CD4-positive, alpha-beta T cell (primary cell): ENCODE results near the gene LACTB. TPM values are rescaled to one million over a fixed set of nuclear protein-coding genes. Genes with fewer than 3 reads are reported as not detected.

Source experiments
- ATAC-seq: fragments of 200-7000 bp; cut with Tn5 transposase; one replicate; pipeline ENCODE4 v1.10.0; 2022; ENCODE audit warnings: mild to moderate bottlenecking; ENCODE audit not compliant: poor library complexity
- CTCF ChIA-PET: fragments of 350-600 bp; sonication (Branson Sonifier 250); formaldehyde crosslinking; loops from one replicate; lab custom pipeline; 2021; ENCODE audit warnings: antibody characterized with exemption, inconsistent platforms; lab: Charles Lee
- POLR2A ChIA-PET: fragments of 350-600 bp; sonication (Branson Sonifier 250); formaldehyde crosslinking; loops from one replicate; lab custom pipeline; 2021; ENCODE audit warnings: antibody characterized with exemption, inconsistent platforms; lab: Charles Lee
- DNase-seq, 14 experiments: peaks; one replicate each; pipeline ENCODE4 v3.0.0-alpha.2; 2013 to 2020; ENCODE audit warnings: mixed read lengths in 2 of 14
- H3K27ac ChIP-seq, 2 donors: one replicate each; pipeline versions ENCODE4 v1.5.1 to v1.7.0; 2013; ENCODE audit warnings: low read length in 2 of 2, low read depth in 1 of 2, mild to moderate bottlenecking in 1 of 2
- H3K27me3 ChIP-seq, 2 experiments: 1 replicate in 1 of 2; 2 replicates in 1 of 2; pipeline versions ENCODE4 v1.6.1 to v1.7.0; 2013; ENCODE audit warnings: low read length in 2 of 2, control low read depth in 1 of 2, mild to moderate bottlenecking in 1 of 2, moderate library complexity in 1 of 2; ENCODE audit not compliant: insufficient read depth in 2 of 2, control insufficient read depth in 1 of 2
- H3K36me3 ChIP-seq: one replicate; pipeline ENCODE4 v1.6.1; 2013; ENCODE audit warnings: low read length, control low read depth; ENCODE audit not compliant: insufficient read depth
- H3K4me1 ChIP-seq: one replicate; pipeline ENCODE4 v1.6.1; 2013; ENCODE audit warnings: low read length, control low read depth; ENCODE audit not compliant: insufficient read depth
- H3K4me3 ChIP-seq: one replicate; pipeline ENCODE4 v1.5.1; 2013; ENCODE audit warnings: mild to moderate bottlenecking, low read length, moderate library complexity
- H3K9me3 ChIP-seq, 2 experiments: 1 replicate in 1 of 2; 2 replicates in 1 of 2; pipeline versions ENCODE4 v1.6.1 to v1.7.0; 2013; ENCODE audit warnings: low read length in 2 of 2, mild to moderate bottlenecking in 2 of 2, control low read depth in 1 of 2, moderate library complexity in 1 of 2; ENCODE audit not compliant: control insufficient read depth in 1 of 2, insufficient read depth in 1 of 2
- H3K27ac Mint-ChIP-seq: one replicate; pipeline ENCODE4 v1.8.0; 2020; ENCODE audit warnings: mixed read lengths
- H3K27me3 Mint-ChIP-seq: one replicate; pipeline ENCODE4 v1.8.0; 2021; ENCODE audit warnings: mixed read lengths
- H3K36me3 Mint-ChIP-seq: one replicate; pipeline ENCODE4 v1.8.0; 2021; ENCODE audit warnings: low read depth, mixed read lengths
- H3K4me1 Mint-ChIP-seq: one replicate; pipeline ENCODE4 v1.8.0; 2021; ENCODE audit warnings: low read depth, mixed read lengths
- H3K4me3 Mint-ChIP-seq: one replicate; pipeline ENCODE4 v1.8.0; 2020; ENCODE audit warnings: mild to moderate bottlenecking, mixed read lengths
- H3K9me3 Mint-ChIP-seq: one replicate; pipeline ENCODE4 v1.8.0; 2020; ENCODE audit warnings: mixed read lengths
- intact Hi-C, 2 experiments: fragments of 100-400 bp; cut with DNase I in 1 of 2; cut with micrococcal nuclease in 1 of 2; formaldehyde crosslinking; loops; one replicate each; pipeline versions ENCODE4 v1.15.1 to v1.9.0; 2023 to 2025; cut with DNase I, micrococcal nuclease
- polyA plus RNA-seq, 2 donors: library from polyadenylated mRNA; unstranded; fragments of 120-200 nt; gene quantifications; one replicate each; pipeline ENCODE4 v1.2.1, GENCODE V29; 2013
- total RNA-seq, 174 experiments: library from RNA in 2 of 174; stranded (reverse) in 2 of 174; gene quantifications; one replicate each; pipeline ENCODE4 v1.2.3 and lab custom pipeline; 2021 to 2026
- TF ChIP-seq, protein P1 (sequence below): fragments of 200-600 bp; IDR thresholded peaks from one replicate; pipeline ENCODE4 v1.8.0; 2022; ENCODE audit warnings: antibody characterized with exemption, mild to moderate bottlenecking

LACTB gene, protein sequence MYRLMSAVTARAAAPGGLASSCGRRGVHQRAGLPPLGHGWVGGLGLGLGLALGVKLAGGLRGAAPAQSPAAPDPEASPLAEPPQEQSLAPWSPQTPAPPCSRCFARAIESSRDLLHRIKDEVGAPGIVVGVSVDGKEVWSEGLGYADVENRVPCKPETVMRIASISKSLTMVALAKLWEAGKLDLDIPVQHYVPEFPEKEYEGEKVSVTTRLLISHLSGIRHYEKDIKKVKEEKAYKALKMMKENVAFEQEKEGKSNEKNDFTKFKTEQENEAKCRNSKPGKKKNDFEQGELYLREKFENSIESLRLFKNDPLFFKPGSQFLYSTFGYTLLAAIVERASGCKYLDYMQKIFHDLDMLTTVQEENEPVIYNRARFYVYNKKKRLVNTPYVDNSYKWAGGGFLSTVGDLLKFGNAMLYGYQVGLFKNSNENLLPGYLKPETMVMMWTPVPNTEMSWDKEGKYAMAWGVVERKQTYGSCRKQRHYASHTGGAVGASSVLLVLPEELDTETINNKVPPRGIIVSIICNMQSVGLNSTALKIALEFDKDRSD
- total RNA-seq (1 to 10 TPM; 6.9 to 7.0 TPM), total RNA-seq (lab: John Stamatoyannopoulos, UW) (9.6 to 47.7 (median 27.4) reads per million in 172 experiments)
- 13.3 TPM for polyA plus RNA-seq (2013, experiment 1 of 2)
- polyA plus RNA-seq (2013, experiment 2 of 2), result 13.3 TPM

DNA sequence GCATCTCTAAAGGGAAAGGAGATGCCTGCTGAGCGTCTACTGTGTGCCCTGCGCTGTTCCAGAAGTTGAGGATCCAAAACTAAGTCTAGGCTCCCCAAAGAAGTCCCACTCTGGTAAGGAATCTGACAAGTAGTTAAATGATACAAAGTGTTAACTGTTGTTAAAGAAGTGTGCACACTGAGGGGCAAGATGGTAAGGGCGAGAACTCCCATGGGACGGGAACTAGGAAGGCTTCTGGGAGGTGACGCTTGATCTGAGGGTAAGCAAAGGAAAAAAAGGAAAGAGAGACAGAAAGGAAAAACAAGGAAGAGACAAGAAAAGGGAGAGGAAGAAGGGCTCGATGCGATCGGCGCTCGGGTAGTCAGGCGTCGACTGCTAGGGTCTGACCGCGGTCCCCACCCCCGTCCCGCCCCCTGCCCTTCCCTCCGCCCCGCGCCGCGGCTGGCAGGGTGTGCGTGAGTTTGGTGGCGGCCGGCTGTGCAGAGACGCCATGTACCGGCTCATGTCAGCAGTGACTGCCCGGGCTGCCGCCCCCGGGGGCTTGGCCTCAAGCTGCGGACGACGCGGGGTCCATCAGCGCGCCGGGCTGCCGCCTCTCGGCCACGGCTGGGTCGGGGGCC, at the start of gene LACTB:
LACTB (plus strand) TSS at position 480 of the 620 bp plus-strand sequence; CDS start at position 491, 11 bp downstream.
- TF ChIP-seq, protein P1, sequence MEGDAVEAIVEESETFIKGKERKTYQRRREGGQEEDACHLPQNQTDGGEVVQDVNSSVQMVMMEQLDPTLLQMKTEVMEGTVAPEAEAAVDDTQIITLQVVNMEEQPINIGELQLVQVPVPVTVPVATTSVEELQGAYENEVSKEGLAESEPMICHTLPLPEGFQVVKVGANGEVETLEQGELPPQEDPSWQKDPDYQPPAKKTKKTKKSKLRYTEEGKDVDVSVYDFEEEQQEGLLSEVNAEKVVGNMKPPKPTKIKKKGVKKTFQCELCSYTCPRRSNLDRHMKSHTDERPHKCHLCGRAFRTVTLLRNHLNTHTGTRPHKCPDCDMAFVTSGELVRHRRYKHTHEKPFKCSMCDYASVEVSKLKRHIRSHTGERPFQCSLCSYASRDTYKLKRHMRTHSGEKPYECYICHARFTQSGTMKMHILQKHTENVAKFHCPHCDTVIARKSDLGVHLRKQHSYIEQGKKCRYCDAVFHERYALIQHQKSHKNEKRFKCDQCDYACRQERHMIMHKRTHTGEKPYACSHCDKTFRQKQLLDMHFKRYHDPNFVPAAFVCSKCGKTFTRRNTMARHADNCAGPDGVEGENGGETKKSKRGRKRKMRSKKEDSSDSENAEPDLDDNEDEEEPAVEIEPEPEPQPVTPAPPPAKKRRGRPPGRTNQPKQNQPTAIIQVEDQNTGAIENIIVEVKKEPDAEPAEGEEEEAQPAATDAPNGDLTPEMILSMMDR, result no peak
- Histone ChIP-seq H3K9me3 (peaks cover 9 to 15% of the 10 kb centered on the region in 2 experiments), H3K27me3 (no peaks in the 10 kb centered on the region), H3K27ac (peak within 1 kb of the TSS; percentile 64 to 67), H3K4me3 (peak within 1 kb of the TSS; percentile 90), H3K36me3 (peaks cover 4% of the 10 kb centered on the region), H3K4me1 (peaks cover 10% of the 10 kb centered on the region)
- Mint-ChIP-seq H3K4me3 (peak within 1 kb of the TSS; percentile 96), H3K27me3 (no peaks in the 10 kb centered on the region), H3K9me3 (peaks cover 12% of the 10 kb centered on the region), H3K27ac (peak within 1 kb of the TSS; percentile 89), H3K4me1 (peaks cover 17% of the 10 kb centered on the region), H3K36me3 (peaks cover 11% of the 10 kb centered on the region)
- DNase-seq, result peak; percentile 64 to 93 (median 76)
- intact Hi-C loops, result loop anchor here in 1 of 2 experiments (1.0 to 2.0 kb wide), 4 partner anchors 35 to 151 kb away; partner anchors contain the start of genes RAB8B and RPS27L
- peak; percentile 90 for ATAC-seq
- POLR2A ChIA-PET, result interaction anchor here (0.6 to 1.1 kb wide), 2 partner anchors 72 to 160 kb away, joined by 3 to 4 read pairs; no protein-coding TSS in a partner anchor
- CTCF ChIA-PET, result no interaction called here

DNA sequence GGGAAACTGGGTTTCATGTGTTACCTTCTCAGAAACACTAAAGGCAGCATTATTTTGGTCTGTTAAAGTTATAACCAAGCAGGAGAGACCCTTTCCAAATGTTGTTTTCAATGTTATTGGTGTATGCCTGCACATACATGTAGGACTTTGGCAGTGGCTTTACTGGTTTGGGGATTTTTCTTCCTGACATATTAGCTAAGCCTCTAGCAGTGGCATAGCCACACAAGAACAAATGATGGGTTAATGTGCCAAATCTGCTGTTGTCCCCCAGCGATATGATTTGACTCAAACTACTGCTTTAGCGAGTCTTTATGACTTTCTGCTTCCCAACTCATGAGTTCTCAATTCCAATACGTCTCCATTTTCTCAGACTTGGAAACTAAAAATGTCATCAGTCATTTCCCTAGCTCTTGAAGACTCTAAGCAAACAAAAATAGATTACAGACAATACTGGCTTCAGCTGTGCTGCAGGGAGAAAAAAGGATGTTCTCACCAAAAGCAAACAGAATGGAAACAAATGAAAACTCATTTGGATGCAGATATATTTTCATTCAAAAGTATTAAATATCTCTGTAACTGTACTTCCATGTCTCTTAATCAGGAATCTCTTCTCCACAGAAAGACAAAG, 49.5 kb upstream of the LACTB start:
- H3K27me3 ChIP-seq, result no peaks in the 10 kb centered on the region
- intact Hi-C loops, result no loop called here
- H3K36me3 Mint-ChIP-seq, result peaks cover 16% of the 10 kb centered on the region
- H3K9me3 Mint-ChIP-seq, result no peaks in the 10 kb centered on the region
- POLR2A ChIA-PET, result no interaction called here
- H3K27ac ChIP-seq, result no peak overlapping the region
- H3K36me3 ChIP-seq, result peaks cover 8% of the 10 kb centered on the region
- H3K4me3 Mint-ChIP-seq, result no peak overlapping the region
- no peak for ATAC-seq
- H3K27me3 Mint-ChIP-seq, result no peaks in the 10 kb centered on the region
- CTCF ChIA-PET, result interaction anchor here (1.1 kb wide), 1 partner anchor 24 kb away, joined by 3 read pairs; no protein-coding TSS in a partner anchor
- H3K4me1 Mint-ChIP-seq, result no peaks in the 10 kb centered on the region
- H3K4me3 ChIP-seq, result no peak overlapping the region
- peaks cover 2% of the 10 kb centered on the region for H3K4me1 ChIP-seq
- no peak overlapping the region for H3K27ac Mint-ChIP-seq
- H3K9me3 ChIP-seq, result no peaks in the 10 kb centered on the region
- TF ChIP-seq, protein P1, result no peak
- DNase-seq, result no peak

- no peaks in the 10 kb centered on the region for H3K27me3 Mint-ChIP-seq
- CTCF ChIA-PET, result interaction anchor here (1.1 kb wide), 1 partner anchor 24 kb away, joined by 3 read pairs; no protein-coding TSS in a partner anchor
- peaks cover 3% of the 10 kb centered on the region for H3K36me3 ChIP-seq
- no peak overlapping the region for H3K4me3 Mint-ChIP-seq
- H3K27ac ChIP-seq, result no peak overlapping the region
- POLR2A ChIA-PET, result no interaction called here
- H3K27ac Mint-ChIP-seq, result no peak overlapping the region
- peaks cover 2% of the 10 kb centered on the region for H3K4me1 ChIP-seq
- H3K9me3 ChIP-seq, result no peaks in the 10 kb centered on the region
- DNase-seq (no peak), ATAC-seq (no peak)
- H3K36me3 Mint-ChIP-seq, result peaks cover 13% of the 10 kb centered on the region
- no peaks in the 10 kb centered on the region for H3K27me3 ChIP-seq
- H3K4me3 ChIP-seq, result no peak overlapping the region
- H3K9me3 Mint-ChIP-seq, result no peaks in the 10 kb centered on the region
- H3K4me1 Mint-ChIP-seq, result no peaks in the 10 kb centered on the region
- TF ChIP-seq, protein P1, result no peak
- intact Hi-C loops, result no loop called here
These were observed 48.8 kb upstream of the LACTB start for GRCh38 chr15:63072809-63073277.
